HCT116 (cell line): ENCODE measurements around the gene PRSS16. TPM values are rescaled to one million over a fixed set of nuclear protein-coding genes. Genes with fewer than 3 reads are reported as not detected.

Experiments used
- ATAC-seq: fragments of 200-7000 bp; cut with Tn5 transposase; 2 replicates; pipeline ENCODE4 v1.9.1; 2020; ENCODE audit warnings: mild to moderate bottlenecking, moderate library complexity
- BruUV-seq: library from RNA; stranded (reverse); fragments of 400-500 nt; replicated peaks from 2 replicates; lab custom pipeline; 2021; lab: Mats Ljungman, UMichigan
- CTCF ChIA-PET: fragments of 300-600 bp; sonication (Branson Sonifier 250); formaldehyde crosslinking; loops from one replicate; lab custom pipeline; 2021; ENCODE audit warnings: antibody characterized with exemption; lab: Charles Lee
- POLR2A ChIA-PET: fragments of 300-600, 350-600 bp; sonication (Branson Sonifier 250); formaldehyde crosslinking; loops from one replicate; lab custom pipeline; 2021; ENCODE audit warnings: antibody characterized with exemption; lab: Charles Lee
- RAD21 ChIA-PET, 2 experiments: fragments of 300-600 bp; sonication (Branson Sonifier 250); formaldehyde crosslinking; loops; one replicate each; lab custom pipeline; 2023; ENCODE audit warnings: low total read pairs in 2 of 2; ENCODE audit not compliant: uncharacterized antibody in 2 of 2, unreplicated experiment in 2 of 2, low non-redundant PET in 1 of 2; lab: Charles Lee
- DNase-seq: peaks from one replicate; pipeline ENCODE4 v3.0.0-alpha.2; 2010; ENCODE audit warnings: low read depth, low spot score
- H2AFZ ChIP-seq: fragments of 200-600 bp; shearing (Covaris generic), sonication (generic); 2 replicates; pipeline ENCODE4 v1.6.1; 2017; ENCODE audit warnings: low read depth, mixed run types, mixed read lengths, antibody characterized with exemption, low read length; ENCODE audit not compliant: poor library complexity, severe bottlenecking
- H3K27ac ChIP-seq: 2 replicates; pipeline ENCODE4 v1.5.1; 2012; ENCODE audit warnings: low read depth, low read length
- H3K27me3 ChIP-seq: fragments of 200-600 bp; sonication (generic); 2 replicates; pipeline ENCODE4 v1.6.1; 2016; ENCODE audit warnings: mixed run types, low read length, mixed read lengths; ENCODE audit not compliant: insufficient read depth
- H3K36me3 ChIP-seq, 2 experiments: fragments of 200-500 bp in 1 of 2; fragments of 200-600 bp in 1 of 2; sonication (Bioruptor generic) in 1 of 2; sonication (generic) in 1 of 2; 2 replicates each; pipeline versions ENCODE4 v1.5.1 to v1.6.1; 2014 to 2016; ENCODE audit warnings: low read length in 2 of 2, inconsistent platforms in 1 of 2, mixed read lengths in 1 of 2, mixed run types in 1 of 2; ENCODE audit not compliant: insufficient read depth in 2 of 2, control insufficient read depth in 1 of 2
- H3K4me1 ChIP-seq, 2 experiments: fragments of 200-600 bp in 1 of 2; sonication (generic) in 1 of 2; 2 replicates each; pipeline versions ENCODE4 v1.5.1 to v1.6.1; 2012 to 2017; ENCODE audit warnings: low read length in 2 of 2, inconsistent platforms in 1 of 2, mild to moderate bottlenecking in 1 of 2, mixed read lengths in 1 of 2, mixed run types in 1 of 2, moderate library complexity in 1 of 2; ENCODE audit not compliant: insufficient read depth in 2 of 2, control insufficient read depth in 1 of 2
- H3K4me2 ChIP-seq: fragments of 200-600 bp; sonication (generic); 2 replicates; pipeline ENCODE4 v1.6.1; 2017; ENCODE audit warnings: mixed run types, low read length, mixed read lengths
- H3K4me3 ChIP-seq, 2 experiments: fragments of 200-600 bp in 1 of 2; sonication (generic) in 1 of 2; replicated peaks in 1 of 2; 2 replicates each; pipeline ENCODE4 v1.5.1; 2011 to 2016; ENCODE audit warnings: low read length in 2 of 2, control low read depth in 1 of 2, low read depth in 1 of 2, mild to moderate bottlenecking in 1 of 2, mixed read lengths in 1 of 2, mixed run types in 1 of 2
- H3K79me2 ChIP-seq: fragments of 200-600 bp; sonication (generic); 2 replicates; pipeline ENCODE4 v1.6.1; 2017; ENCODE audit warnings: mild to moderate bottlenecking, mixed run types, low read length, moderate library complexity, mixed read lengths; ENCODE audit not compliant: insufficient read depth
- H3K9ac ChIP-seq: fragments of 200-600 bp; sonication (generic); 2 replicates; pipeline ENCODE4 v1.6.1; 2016; ENCODE audit warnings: low read length, mixed read lengths
- H3K9me2 ChIP-seq: fragments of 200-600 bp; sonication (generic), shearing (Covaris generic); 2 replicates; pipeline ENCODE4 v1.6.1; 2017; ENCODE audit warnings: mixed run types, mild to moderate bottlenecking, moderate library complexity; ENCODE audit not compliant: insufficient read depth
- H3K9me3 ChIP-seq, 2 experiments: fragments of 200-500 bp in 1 of 2; fragments of 200-600 bp in 1 of 2; sonication (Bioruptor generic) in 1 of 2; sonication (generic) in 1 of 2; 2 replicates each; pipeline ENCODE4 v1.6.1; 2014 to 2017; ENCODE audit warnings: low read length in 2 of 2, mixed read lengths in 2 of 2, inconsistent platforms in 1 of 2, low read depth in 1 of 2, mild to moderate bottlenecking in 1 of 2, mixed run types in 1 of 2, moderate library complexity in 1 of 2; ENCODE audit not compliant: control insufficient read depth in 1 of 2, insufficient read depth in 1 of 2
- H4K20me1 ChIP-seq: fragments of 200-600 bp; sonication (generic), shearing (Covaris generic); 2 replicates; pipeline ENCODE4 v1.6.1; 2017; ENCODE audit warnings: mixed run types, mild to moderate bottlenecking, moderate library complexity; ENCODE audit not compliant: insufficient read depth
- CBX3 ChIP-seq: IDR thresholded peaks from 2 replicates; pipeline ENCODE4 v1.6.1; 2012; ENCODE audit warnings: low read depth
- CEBPB ChIP-seq: IDR thresholded peaks from 2 replicates; pipeline ENCODE4 v1.6.1; 2012; ENCODE audit warnings: low read depth
- EGR1 ChIP-seq: IDR thresholded peaks from 2 replicates; pipeline ENCODE4 v1.6.1; 2012; ENCODE audit warnings: low read depth
- ELF1 ChIP-seq: IDR thresholded peaks from 2 replicates; pipeline ENCODE4 v1.6.1; 2012; ENCODE audit warnings: low read depth, borderline replicate concordance
- EZH2 ChIP-seq: fragments of 200-600 bp; sonication (generic); IDR thresholded peaks from 2 replicates; pipeline ENCODE4 v1.6.1; 2017; ENCODE audit warnings: antibody characterized with exemption, mixed run types
- FOSL1 ChIP-seq: IDR thresholded peaks from 2 replicates; pipeline ENCODE4 v1.6.1; 2012; ENCODE audit warnings: low read depth
- JUND ChIP-seq: IDR thresholded peaks from 2 replicates; pipeline ENCODE4 v1.6.1; 2012
- POLR2A ChIP-seq: IDR thresholded peaks from 2 replicates; pipeline ENCODE4 v1.7.0; 2011; ENCODE audit warnings: borderline replicate concordance; ENCODE audit not compliant: insufficient read depth, insufficient read length; ENCODE audit errors: extremely low read depth
- POLR2AphosphoS5 ChIP-seq: IDR thresholded peaks from 2 replicates; pipeline ENCODE4 v1.6.1; 2011; ENCODE audit warnings: mild to moderate bottlenecking, low read depth, low read length, moderate library complexity
- RAD21 ChIP-seq: IDR thresholded peaks from 2 replicates; pipeline ENCODE4 v1.6.1; 2012; ENCODE audit warnings: low read depth, mild to moderate bottlenecking
- SIN3A ChIP-seq: IDR thresholded peaks from 2 replicates; pipeline ENCODE4 v1.6.1; 2012; ENCODE audit warnings: low read depth
- SP1 ChIP-seq: IDR thresholded peaks from 2 replicates; pipeline ENCODE4 v1.6.1; 2012; ENCODE audit warnings: low read depth
- SRF ChIP-seq: IDR thresholded peaks from 2 replicates; pipeline ENCODE4 v1.6.1; 2012; ENCODE audit warnings: low read depth
- ZNF274 ChIP-seq: fragments of 200-500 bp; sonication (Bioruptor generic); IDR thresholded peaks from 2 replicates; pipeline ENCODE4 v1.6.1; 2014; ENCODE audit warnings: mild to moderate bottlenecking, low read depth, low read length, inconsistent platforms
- intact Hi-C: fragments of 100-400 bp; cut with micrococcal nuclease; formaldehyde crosslinking; loops from 2 replicates; pipeline ENCODE4 v1.10.0; 2022
- total RNA-seq: library from RNA; stranded (reverse); gene quantifications from one replicate; pipeline ENCODE4 v1.2.1, GENCODE V29; 2021; ENCODE audit not compliant: unreplicated experiment
- TF ChIP-seq, protein P1 (sequence below): IDR thresholded peaks from 2 replicates; pipeline ENCODE4 v1.6.1; 2011; ENCODE audit warnings: mild to moderate bottlenecking, low read length, moderate library complexity; ENCODE audit not compliant: insufficient replicate concordance; ENCODE audit errors: extremely low read depth
- TF ChIP-seq, protein P2 (sequence below): IDR thresholded peaks from 2 replicates; pipeline ENCODE4 v1.6.1; 2012
- TF ChIP-seq, protein P3 (sequence below): IDR thresholded peaks from 2 replicates; pipeline ENCODE4 v1.6.1; 2012; ENCODE audit warnings: low read depth

Gene PRSS16
- total RNA-seq, 1 experiment from 2014 or later, result 14.5 TPM

DNA sequence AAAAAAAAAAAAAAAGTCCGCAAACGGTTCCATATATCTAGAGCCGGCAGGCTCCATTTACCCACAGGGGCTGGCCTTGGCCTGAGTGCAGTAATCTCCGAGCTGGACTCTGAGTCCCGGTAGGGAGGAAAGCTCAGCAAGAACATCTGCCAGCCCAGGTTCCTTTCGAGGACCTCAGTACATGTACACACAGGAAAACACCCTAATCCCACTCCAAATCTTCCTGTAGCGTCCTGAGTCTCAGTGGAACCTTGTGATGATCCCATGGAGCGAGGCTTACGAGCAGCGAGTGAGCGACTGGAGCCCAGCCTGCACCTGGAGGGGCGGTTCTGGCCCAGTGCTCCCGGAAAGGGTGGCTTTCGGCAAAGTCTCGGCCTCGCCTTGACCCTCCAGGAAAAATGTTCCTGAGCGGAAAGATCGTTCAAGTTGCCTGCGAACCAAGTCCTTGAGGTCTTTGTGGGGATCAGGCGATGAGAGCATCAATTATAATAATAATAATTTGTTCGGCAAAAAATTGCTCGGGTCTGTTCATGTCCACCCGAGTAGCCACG is 32.1 kb downstream of the PRSS16 start:
- H3K27ac ChIP-seq, result no peak overlapping the region
- POLR2A ChIA-PET, result interaction anchor here (0.7 kb wide), 1 partner anchor 1318 kb away, joined by 3 read pairs; no protein-coding TSS in a partner anchor

More for the DNA sequence above, 32.1 kb downstream of the PRSS16 start:
- H3K27me3 ChIP-seq, result no peaks in the 10 kb centered on the region
- no peak overlapping the region for H2AFZ ChIP-seq
- peaks cover 3 to 20% of the 10 kb centered on the region in 2 experiments; a peak in 3 of 4 replicates for H3K4me1 ChIP-seq
- H3K9me3 ChIP-seq, result no peaks in the 10 kb centered on the region
- CTCF ChIA-PET, result no interaction called here
- TF ChIP-seq JUND, result no peak
- no peak for TF ChIP-seq ZNF274
- no peak for TF ChIP-seq FOSL1
- no peak for TF ChIP-seq EZH2
- TF ChIP-seq, protein P1, sequence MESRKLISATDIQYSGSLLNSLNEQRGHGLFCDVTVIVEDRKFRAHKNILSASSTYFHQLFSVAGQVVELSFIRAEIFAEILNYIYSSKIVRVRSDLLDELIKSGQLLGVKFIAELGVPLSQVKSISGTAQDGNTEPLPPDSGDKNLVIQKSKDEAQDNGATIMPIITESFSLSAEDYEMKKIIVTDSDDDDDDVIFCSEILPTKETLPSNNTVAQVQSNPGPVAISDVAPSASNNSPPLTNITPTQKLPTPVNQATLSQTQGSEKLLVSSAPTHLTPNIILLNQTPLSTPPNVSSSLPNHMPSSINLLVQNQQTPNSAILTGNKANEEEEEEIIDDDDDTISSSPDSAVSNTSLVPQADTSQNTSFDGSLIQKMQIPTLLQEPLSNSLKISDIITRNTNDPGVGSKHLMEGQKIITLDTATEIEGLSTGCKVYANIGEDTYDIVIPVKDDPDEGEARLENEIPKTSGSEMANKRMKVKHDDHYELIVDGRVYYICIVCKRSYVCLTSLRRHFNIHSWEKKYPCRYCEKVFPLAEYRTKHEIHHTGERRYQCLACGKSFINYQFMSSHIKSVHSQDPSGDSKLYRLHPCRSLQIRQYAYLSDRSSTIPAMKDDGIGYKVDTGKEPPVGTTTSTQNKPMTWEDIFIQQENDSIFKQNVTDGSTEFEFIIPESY, result no peak
- no peak for TF ChIP-seq SIN3A
- TF ChIP-seq, protein P2, sequence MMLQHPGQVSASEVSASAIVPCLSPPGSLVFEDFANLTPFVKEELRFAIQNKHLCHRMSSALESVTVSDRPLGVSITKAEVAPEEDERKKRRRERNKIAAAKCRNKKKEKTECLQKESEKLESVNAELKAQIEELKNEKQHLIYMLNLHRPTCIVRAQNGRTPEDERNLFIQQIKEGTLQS, result no peak
- no peak for TF ChIP-seq EGR1
- no peak for TF ChIP-seq SP1
- TF ChIP-seq RAD21, result no peak
- TF ChIP-seq ELF1, result no peak
- no peak for TF ChIP-seq POLR2A
- TF ChIP-seq CBX3, result no peak
- TF ChIP-seq SRF, result no peak
- no peak for TF ChIP-seq CEBPB
- TF ChIP-seq, protein P3, sequence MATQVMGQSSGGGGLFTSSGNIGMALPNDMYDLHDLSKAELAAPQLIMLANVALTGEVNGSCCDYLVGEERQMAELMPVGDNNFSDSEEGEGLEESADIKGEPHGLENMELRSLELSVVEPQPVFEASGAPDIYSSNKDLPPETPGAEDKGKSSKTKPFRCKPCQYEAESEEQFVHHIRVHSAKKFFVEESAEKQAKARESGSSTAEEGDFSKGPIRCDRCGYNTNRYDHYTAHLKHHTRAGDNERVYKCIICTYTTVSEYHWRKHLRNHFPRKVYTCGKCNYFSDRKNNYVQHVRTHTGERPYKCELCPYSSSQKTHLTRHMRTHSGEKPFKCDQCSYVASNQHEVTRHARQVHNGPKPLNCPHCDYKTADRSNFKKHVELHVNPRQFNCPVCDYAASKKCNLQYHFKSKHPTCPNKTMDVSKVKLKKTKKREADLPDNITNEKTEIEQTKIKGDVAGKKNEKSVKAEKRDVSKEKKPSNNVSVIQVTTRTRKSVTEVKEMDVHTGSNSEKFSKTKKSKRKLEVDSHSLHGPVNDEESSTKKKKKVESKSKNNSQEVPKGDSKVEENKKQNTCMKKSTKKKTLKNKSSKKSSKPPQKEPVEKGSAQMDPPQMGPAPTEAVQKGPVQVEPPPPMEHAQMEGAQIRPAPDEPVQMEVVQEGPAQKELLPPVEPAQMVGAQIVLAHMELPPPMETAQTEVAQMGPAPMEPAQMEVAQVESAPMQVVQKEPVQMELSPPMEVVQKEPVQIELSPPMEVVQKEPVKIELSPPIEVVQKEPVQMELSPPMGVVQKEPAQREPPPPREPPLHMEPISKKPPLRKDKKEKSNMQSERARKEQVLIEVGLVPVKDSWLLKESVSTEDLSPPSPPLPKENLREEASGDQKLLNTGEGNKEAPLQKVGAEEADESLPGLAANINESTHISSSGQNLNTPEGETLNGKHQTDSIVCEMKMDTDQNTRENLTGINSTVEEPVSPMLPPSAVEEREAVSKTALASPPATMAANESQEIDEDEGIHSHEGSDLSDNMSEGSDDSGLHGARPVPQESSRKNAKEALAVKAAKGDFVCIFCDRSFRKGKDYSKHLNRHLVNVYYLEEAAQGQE, result no peak
- TF ChIP-seq POLR2AphosphoS5, result no peak
- BruUV-seq, result no TSS peak
- H3K4me2 ChIP-seq, result no peak overlapping the region
- RAD21 ChIA-PET, result no interaction called here
- ATAC-seq, result no peak
- H3K9me2 ChIP-seq, result no peaks in the 10 kb centered on the region
- intact Hi-C loops, result loop anchor here (1.0 to 2.0 kb wide), 2 partner anchors 16 to 43 kb away; no protein-coding TSS in a partner anchor
- H3K36me3 ChIP-seq, result no peaks in the 10 kb centered on the region
- H3K79me2 ChIP-seq, result no peaks in the 10 kb centered on the region
- H3K9ac ChIP-seq, result no peak overlapping the region
- no peaks in the 10 kb centered on the region for H4K20me1 ChIP-seq
- DNase-seq, result no peak
- H3K4me3 ChIP-seq, result no peak overlapping the region
